NCI-H526 treated with DMSO at 0.1 percent for 48 hours (cell line): Measurements from ENCODE around the gene NHLRC4.

Experiments
- DNase-seq: peaks from one replicate; lab custom pipeline; 2025; lab: John Stamatoyannopoulos, UW

Gene NHLRC4

DNA sequence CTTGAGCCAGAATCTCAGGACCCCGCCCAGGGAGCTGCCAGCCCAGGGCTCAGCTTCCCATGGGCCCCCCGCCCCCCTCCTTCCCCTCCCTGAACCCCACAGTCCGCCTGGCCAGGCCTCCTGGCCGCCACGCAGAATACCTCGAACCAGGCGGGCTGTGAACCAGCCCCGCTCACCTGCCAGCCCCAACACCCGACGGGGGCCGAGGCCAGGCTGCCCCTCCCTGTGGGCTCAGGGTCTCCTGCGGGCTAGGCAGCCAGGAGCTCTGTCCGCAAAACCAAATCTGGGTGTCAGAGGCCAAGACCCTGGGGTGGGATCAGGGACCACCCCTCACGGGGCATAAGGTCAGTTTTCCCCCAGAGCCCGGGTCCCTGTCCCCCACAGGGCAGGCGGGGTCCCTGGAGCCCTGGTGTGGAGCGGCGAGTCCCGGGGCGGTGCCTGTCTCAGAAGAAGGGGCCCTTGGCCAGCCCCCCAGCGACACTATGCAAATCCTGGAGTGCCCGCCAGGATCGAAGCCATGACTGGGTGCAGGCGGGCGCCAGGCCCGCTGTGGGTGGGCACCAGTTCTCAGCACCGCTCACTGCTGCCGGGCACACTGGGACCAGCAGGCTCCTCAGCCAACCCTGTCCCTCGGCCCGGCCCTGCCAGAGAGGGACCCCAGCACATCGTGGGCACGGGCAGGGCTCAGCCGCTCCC, 13.1 kb upstream of the NHLRC4 start:
- DNase-seq = no peak

DNA sequence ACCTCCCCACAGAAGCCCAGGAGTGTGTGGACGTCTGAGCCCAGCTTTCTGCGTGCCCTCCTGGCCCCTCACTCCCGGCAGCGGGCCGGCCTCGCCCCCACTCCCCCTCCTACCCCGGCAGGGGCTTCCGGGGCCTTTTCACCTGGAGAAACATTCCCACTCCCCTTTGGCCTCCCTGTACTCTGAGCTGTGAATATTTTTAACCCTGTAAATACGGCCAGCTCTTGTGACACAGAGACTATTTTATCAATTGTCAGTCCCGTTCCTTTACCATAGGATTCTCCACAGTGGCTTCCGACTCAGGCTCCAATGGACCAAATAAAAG, 12.5 kb upstream of the NHLRC4 start:
- DNase-seq = no peak

DNA sequence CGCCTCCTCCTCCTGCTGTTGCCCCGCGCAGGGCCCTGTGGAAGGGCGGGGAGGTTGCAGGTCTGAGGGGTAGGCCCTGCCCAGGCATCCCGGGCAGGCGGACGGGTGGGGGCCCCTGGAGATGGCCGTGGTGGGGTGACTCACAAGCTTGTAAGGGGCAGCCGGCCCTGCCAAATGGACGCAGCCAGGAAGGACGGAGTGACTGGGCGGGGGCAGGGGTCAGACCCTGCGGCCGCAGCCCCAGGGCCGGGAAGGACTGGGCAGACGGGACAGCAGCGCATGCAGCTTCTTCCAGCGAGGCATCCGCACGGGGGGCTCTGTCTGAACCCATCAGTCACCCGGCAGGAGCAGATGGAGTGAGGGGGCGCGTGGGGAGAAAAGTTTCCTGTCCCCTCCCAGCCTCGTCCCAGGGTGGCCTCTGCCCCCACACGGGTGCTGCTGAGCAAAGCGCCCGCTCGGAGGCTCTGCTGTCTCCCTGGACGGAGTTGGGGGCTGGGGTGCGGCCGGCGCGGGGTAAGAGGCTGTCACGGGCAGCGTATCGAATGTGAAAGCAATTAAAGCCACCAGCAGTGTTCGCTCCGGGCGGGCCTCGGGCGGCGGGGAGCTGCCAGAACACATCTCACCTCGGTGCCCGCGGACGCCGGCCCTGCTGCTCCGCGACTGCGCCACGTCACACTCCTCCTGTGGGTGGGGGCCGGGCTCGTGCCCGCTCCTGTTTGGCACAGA, 12.0 kb upstream of the NHLRC4 start:
- no peak for DNase-seq

DNA sequence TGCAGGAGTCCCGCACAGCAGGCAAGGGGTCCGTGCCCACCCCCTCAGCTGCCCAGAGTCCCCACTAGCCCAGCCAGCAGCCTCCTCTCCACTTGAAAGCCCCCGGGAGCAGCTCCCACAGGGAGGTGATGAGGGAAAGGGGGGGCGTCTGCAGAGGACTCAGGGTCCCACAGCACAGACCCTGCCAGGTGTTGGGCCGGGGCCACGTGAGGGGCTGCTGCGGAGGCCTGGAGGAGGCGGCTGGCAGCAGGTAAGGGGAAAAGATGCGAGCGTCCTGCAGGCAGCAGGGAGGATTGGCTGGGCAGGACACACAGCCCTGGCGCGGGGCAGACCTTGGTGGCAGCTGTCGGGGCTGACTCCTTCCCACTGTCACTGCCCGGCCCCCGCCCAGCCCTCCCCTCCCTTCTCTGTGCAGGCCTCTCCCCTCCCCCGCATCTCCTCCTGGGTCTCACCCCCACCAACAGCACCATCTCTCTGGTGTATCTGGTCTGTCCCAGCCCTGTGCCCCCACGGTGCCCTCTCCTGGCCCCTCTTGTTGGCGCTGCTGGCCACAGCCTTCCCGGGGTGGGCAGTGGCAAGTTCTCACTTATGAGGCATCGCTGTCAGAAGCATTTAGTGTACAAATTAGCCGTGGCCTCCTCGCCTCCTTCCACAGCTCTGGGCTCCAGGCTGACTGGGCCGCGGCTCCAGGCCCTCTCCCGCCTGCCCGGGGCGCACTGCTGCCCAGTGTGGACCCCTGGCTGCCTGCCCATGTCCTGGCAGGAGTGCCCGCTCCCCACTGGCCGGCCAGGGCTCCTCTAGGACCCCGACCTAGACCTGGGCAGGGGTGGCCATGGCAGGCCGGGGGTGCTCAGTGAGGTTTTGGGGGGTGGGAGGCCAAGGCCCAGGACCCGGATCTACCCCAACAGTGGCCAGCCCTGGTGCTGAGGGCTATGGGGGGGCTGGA, 11.0 kb upstream of the NHLRC4 start:
- DNase-seq = no peak

DNA sequence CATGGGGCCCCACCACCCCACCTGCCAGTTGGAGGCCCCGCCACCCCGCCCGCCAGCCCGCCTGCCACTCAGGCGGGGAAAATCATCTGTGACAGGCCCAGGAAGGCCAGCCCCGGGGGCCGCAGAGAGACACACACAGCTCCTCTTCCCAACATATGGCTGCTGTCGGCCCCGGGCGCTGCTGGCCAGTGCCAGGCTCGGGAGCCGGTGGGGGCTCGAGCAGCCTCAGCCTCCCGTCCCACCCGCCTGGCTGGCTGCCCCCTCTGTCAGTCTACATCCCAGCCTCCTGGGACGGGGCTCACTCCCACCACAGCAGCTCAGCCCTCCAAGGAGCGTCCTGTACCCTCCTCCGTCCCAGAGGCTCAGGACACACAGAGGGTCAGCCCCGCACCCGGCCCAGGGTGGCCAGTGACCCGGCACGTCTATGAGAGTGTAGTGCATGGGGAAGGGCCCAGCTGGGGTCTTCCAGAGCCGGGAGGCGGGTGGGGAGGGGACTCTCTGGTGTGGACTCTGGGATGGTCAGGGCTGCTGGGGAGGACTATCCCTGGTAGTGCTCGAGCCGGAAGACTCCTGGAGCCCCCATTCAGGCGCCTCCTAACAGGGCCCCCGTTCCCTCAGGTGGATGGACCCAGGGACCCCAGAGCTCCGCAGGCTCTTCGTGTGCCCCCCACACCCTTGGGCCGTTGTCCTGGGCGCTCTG, 10.2 kb upstream of the NHLRC4 start:
- DNase-seq = no peak

DNA sequence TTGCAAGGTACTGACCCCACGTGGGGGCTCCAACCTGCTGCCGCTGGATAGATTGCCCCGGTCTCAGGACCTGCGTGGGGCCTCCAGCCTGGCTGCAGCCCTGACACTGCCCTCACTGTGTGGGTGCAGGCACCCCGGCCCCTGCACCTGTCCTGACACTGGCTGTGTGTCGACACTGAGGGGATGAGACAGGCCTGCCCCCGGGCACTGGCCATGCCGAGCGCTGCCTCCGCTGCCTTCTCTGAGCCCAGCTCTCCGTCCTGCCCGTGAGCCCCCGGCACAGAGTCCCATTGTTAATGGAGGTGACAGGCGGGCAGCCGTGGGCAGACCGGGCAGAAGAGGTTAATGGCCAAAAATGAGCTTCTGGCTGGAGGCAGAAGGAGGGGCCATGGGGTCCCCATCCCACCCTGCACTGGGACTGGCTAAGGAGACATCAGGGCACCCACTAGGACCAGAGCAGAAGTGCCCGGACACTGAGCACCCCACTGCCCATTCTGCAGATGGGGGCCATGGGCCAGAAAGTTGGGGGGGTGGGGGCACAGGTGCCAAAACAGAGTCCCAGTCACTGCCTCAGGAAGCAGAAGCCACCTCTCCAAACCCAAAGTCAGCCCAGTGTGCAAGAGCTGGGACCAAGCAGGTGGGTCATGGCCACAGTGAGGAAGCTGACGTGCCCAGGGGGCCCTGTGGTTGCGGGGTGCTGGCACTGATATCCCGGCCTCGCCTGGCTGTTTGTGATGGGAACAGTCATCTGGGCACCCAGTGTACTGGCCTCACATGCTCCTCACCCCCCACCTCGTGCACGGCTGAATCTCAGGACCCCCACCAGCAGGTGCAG, 9.1 kb upstream of the NHLRC4 start:
- no peak for DNase-seq

DNA sequence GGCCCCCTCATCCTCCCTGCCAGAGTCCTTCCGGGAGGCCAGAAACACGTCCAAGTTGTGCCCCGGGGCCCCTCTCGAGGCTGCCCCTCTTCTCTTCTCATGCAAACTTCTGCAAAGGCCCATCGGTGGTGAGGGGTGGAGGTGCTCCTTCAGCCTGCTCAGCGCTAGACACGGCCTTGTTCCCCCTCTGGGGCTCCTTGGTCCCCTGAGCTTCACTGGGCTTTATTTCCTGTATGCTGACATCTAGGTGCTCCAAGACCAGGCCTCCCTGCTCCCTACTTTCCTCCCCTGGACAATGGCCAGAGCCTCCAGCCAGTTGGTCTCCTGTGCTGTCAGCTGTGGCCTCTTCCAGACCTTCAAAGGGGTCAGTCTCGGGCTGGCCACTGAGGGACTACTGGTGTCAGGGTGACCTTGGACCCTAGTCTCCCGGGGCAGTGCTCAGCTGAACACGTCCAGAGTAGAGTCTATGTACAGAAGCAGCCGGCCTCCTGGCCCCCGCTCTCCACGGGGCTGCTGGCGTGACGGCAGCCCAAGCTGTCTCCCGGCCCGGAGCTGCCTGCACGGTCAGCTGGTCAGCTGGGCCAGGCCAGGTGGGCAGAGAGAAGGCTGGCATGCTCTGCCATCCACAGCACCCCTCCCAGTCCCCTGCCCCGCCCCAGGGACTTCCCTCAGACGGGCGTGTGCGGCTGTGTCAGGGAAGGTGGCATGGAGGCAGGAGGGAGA, 8.3 kb upstream of the NHLRC4 start:
- DNase-seq = no peak

DNA sequence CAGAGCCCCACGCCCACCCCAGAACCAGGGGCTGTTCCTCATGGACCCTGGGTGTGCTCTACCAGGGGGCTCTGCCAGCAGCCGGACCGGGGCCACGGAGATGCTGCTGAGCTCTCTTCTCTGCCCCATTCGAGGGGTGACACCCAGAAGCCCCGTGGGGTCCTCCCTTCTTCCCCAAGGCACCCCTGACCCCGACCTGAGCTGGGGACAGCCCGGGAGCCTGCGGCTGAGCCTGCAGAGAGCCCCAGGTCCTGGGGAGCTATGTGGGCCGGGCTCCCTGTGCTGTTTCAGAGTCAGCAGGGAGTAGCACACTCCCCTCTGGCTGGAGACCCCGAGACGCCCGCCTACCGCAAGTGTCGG, 7.8 kb upstream of the NHLRC4 start:
- no peak for DNase-seq

DNA sequence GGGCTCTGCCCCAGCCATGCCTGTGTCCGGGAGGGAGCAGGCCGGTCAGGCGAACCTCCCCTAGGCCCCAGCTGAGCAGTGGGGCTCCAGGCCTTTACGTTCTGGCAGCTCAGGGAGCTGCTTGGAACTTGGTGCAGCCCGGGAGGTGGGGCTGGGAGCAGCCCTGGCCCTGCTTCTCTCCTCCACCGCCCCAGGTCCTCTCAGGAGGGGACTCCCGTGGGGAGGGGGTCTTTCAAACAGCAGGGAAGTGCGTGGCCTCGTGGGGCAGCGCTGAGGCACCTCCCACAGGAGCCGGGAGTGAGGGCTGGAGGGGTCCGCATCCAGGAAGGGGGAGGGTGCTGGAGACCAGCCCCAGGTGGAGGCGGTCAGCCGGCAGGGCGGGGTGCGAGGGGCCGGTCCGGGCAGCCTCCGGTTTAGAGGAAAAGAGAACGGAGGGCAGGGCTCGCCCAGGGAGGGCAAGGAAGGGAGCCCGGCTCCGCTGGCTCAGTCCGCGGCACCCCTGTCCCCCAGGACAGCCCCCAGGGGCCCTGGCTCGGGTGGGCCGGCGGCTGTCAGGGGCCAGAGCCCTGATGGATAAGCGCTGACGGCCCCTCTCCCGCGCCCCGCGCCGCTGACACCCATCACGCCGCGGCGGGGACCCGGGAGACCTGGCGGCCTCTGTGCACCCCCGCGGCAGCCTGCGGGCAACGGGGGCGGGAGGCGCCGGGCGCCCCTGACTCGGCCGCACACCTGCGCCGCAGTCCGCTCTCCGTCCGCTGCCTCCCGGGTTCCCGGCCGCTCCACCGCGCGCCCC, 7.2 kb upstream of the NHLRC4 start:
- no peak for DNase-seq

DNA sequence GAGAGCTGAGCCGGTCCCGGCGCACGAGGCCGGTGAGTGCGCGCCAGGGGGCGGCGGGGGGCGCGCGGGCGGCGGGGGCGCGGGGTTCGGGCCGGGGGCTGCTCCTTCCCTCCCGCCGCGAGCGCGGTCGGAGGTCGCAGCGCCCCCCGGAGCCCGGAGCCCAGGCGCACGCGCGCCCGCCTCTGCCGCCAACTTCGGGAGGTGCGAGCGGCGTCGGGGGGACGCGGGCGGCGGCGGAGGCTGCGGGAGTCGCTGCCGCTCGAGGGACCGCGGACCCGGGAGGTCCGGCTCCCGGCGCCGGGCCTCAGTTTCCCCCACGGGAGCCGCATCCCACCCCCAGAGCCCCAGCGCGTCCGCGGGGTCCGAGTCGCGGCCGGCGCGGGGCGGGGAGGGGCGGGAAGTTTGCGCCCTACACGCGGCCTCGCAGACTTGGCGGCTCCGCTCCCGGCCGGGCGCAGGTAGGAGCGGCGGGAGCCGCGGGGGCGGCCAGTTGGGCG, 6.6 kb upstream of the NHLRC4 start, which contains the start of gene PRR35:
Gene PRR35 (plus strand): TSS at position 191 of the 497 bp plus-strand sequence. CDS start 2,901 bp downstream, outside the sequence.
- DNase-seq = no peak

DNA sequence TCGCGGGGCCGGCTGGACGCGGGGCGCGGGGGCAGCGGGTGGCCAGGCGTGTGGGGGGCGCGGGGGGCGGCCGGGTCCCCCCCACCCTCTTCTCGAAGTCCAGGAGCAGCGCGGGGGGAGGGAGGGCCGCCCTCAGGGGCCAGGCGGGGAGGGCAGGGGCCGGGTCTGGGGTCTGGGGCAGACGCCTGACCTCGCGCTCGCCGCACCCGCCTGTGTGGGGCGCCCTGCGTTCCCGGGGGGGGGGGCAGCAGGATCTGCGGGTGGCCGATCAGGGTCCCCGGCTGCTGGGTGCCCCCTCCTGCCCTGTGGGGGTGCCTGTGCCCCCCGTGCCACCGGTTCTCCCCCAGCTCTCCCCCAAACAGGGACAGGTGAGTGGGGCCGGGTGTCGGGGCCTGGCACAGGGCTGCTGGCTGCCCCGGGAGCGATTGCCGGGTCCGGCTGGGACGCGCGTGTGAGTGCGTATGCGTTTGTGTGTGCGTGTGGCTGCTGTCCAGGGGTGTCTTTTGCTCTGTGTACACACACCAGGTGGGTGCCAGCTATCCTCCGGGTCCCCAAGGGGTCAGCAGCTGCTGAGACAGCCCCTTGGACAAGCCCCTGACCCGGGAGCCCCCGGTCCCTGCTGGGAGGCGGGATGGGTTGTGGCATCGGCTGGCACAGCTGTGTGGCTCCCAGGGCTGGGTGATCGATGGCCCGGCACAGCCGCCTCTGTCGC, 5.9 kb upstream of the NHLRC4 start:
- DNase-seq = no peak

DNA sequence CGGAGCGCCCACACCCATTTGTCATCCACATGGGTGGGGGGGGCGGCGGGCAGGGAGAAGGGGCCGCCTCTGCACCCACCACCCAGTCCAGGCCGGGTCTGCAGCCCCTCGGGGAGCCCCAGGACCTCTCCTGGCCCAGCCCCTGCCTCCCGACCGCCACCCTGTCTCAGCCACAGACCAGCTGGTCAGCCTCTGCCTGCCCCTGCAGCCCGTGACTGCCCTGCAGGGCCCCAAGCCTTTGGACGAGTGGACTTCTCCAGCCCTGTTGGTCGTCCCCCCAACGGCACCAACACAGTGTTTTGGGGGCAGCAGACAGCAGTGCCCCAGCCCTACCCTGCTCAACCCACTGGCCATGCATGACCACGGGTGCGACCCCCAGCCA, 5.4 kb upstream of the NHLRC4 start:
- no peak for DNase-seq

DNA sequence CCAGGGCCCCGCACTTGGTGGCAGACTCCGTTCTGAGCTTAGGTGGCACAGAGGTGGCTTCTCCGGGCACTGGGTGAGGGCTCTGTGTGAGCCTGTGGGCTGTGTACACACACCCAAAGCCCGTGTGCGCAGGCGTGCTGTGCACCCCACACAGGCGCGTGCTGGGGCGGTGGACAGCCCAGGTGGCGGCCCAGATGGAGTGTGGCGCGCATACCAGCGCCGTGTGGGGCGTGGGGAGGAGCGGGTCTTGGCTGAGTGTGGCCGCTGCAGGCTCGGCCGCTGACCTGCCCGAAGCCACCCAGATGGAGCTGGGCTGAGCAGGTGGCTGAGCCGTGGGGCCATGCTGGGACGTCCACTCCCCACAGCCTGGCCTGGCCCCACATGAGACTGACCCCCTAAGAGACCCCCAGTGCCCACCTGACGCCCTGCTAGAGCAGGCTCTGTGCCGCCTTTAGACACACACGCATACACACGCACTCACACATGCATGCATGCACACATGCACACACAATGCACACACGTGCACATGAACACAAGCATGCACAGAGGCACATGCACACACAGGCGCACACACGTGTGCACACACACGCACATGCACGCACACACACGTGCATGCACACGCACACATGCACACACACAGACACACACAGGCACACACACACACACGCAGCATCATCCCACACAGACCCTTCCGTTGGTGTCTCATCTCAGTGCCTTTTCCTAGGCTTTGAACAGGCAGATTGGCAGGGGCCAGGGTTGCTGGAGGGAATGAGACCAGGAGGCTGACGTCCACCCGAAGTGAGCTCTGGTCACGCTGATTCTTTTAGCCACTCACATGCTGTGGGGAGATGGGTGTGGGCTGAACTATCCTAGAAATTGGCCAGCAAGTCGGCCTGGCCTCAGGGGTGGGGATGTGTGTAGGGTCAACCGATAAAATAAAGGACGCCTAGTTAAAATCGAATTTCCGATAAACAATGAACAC, 4.6 kb upstream of the NHLRC4 start:
- DNase-seq = no peak

DNA sequence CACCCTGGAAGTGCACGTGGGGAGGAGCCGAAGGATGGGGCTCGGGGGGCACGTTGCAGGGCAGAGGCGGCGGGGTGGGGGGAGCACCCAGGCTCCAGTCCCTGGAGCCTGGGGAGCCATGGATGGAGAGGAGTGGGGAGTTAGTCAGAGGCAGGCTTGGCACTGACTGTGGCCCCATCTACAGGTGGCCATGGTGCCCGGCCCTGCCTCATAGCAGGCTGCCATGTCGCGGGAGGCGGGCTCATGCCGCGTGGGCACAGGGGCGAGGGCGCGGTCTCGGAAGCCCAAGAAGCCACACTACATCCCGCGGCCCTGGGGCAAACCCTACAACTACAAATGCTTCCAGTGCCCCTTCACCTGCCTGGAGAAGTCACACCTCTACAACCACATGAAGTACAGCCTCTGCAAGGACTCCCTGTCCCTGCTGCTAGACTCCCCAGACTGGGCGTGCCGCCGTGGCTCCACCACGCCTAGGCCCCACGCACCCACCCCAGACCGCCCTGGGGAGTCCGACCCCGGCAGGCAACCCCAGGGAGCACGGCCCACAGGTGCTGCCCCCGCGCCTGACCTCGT, 3.6 kb upstream of the NHLRC4 start:
- no peak for DNase-seq

DNA sequence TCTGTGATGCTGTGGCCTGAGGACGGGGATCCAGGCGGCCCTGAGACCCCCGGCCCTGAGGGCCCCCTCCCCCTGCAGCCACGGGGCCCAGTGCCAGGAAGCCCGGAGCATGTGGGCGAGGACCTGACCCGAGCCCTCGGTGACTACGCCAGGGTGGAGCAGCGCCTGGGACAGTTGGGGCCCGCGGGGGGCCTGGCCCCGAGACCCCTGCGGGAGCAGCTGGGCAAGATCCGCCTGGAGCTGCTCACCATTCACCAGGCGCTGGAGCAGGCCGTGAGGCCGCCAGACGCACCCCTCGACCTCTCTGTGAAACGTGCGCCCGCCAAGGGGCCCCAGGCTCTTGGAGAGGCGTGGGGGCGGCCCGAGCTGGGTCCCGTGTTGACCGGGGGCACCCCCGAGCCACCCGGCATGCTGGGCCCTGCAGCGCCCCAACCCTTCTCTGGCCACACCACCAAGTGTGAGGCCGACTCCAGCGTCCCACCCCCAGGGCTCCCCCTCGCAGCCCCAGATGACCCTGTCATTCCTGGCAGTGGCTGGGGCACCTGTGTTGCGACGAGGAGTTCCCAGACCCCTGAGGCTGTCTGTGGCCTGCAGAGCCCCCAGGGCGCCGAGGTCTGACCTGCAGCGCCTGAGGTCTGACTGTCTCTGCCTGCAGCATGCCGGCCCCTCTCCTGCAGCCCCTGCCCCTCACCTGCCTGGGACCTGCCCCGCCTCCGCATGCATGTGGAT, 2.0 kb upstream of the NHLRC4 start:
- DNase-seq = no peak

DNA sequence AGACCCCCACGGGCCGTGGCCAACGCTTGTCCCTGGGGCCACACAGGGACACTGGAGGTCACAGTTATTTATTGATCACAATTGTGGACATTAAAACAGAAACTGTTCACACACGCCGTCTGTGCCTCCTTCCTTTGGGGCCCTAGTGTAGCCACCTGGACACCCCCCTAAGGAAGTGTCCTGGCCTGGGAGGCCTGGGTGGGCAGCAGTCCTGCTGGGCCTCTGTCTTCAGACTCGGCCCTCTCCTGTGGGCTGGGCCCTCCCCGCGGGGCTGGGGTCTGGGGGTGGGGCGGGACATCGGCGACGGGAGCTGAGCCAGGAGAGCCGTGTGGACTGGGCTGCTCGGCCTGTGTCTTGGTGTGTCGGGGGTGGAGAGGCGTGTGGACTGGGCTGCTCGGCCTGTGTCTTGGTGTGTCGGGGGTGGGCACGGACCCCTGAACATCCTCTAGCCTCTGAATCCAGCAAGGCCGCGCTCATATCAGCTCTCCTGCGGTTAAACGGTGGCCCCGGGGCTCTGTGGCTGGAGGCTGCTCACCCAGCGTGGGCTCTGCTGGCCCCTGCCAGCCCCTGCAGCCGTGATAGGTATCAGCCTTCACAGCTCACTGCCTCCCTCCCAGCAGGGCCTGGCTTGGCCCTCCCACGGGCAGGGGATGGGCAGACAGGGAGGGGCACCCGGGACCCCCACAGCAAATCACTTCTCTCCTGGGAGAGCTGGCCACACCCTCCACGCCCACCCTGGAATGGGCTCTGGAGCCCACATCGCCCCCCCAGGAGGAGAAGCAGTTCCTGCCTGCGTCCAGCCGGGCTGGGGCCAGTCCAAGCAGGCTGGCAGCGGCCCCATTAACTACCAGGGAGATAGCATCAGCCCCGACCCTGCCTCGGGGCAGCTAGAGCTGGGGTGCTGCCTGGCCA, 1.1 kb upstream of the NHLRC4 start:
- DNase-seq = no peak
